Astrocyte of the spinal cord (primary cell): ENCODE measurements around the gene TMEM19.

Experiments used
- DNase-seq: peaks from one replicate; pipeline ENCODE4 v3.0.0; 2011; ENCODE audit warnings: low read depth, low spot score
- H3K4me3 ChIP-seq: 2 replicates; pipeline ENCODE4 v1.5.1; 2011; ENCODE audit warnings: low read depth, mild to moderate bottlenecking, low read length, moderate library complexity
- CTCF ChIP-seq: IDR thresholded peaks from 2 replicates; pipeline ENCODE4 v1.5.1; 2012; ENCODE audit warnings: low read depth, mild to moderate bottlenecking, low read length, inconsistent platforms
- in situ Hi-C: cut with HindIII; loops from 2 replicates; pipeline ENCODE4 v1.10.0; 2017; ENCODE audit warnings: low sequenced_read_pairs

Gene TMEM19

GRCh38 chr12:71664411-71665089 lies 21.3 kb upstream of the TMEM19 start:
- in situ Hi-C loops: no loop called here
- no peak for DNase-seq
- no peak for TF ChIP-seq CTCF

GRCh38 chr12:71665090-71665463 lies 20.8 kb upstream of the TMEM19 start:
- no peak for TF ChIP-seq CTCF
- in situ Hi-C loops: no loop called here
- H3K4me3 ChIP-seq: peak overlapping the region; percentile 68
- no peak for DNase-seq

More at GRCh38 chr12:71664411-71665089, 21.3 kb upstream of the TMEM19 start:
- H3K4me3 ChIP-seq: peak overlapping the region; percentile 68

GRCh38 chr12:71666259-71666658 lies 19.6 kb upstream of the TMEM19 start:
- in situ Hi-C loops: no loop called here
- no peak for DNase-seq
- H3K4me3 ChIP-seq: no peak overlapping the region
- TF ChIP-seq CTCF: no peak

- DNase-seq: no peak
- TF ChIP-seq CTCF: no peak
- in situ Hi-C loops: no loop called here
- H3K4me3 ChIP-seq: no peak overlapping the region
These were observed 14.6 kb upstream of the TMEM19 start for GRCh38 chr12:71671311-71671710.

GRCh38 chr12:71671816-71672215 lies 14.1 kb upstream of the TMEM19 start:
- in situ Hi-C loops: no loop called here
- no peak for DNase-seq
- TF ChIP-seq CTCF: no peak

GRCh38 chr12:71682466-71682865 lies 3.4 kb upstream of the TMEM19 start:
- DNase-seq: no peak
- in situ Hi-C loops: no loop called here
- TF ChIP-seq CTCF: no peak
- no peak overlapping the region for H3K4me3 ChIP-seq

More at GRCh38 chr12:71671816-71672215, 14.1 kb upstream of the TMEM19 start:
- no peak overlapping the region for H3K4me3 ChIP-seq

GRCh38 chr12:71683633-71684032 lies 2.2 kb upstream of the TMEM19 start:
- in situ Hi-C loops: no loop called here

More at GRCh38 chr12:71683633-71684032, 2.2 kb upstream of the TMEM19 start:
- no peak for DNase-seq
- H3K4me3 ChIP-seq: no peak overlapping the region
- TF ChIP-seq CTCF: no peak
